LNCAP (cell line): ENCODE measurements around the gene RSPH1.

Source experiments
- TF ChIP-seq, protein P1 (sequence below): fragments of 450-650 bp; IDR thresholded peaks from 2 replicates; pipeline ENCODE4 v1.5.1; 2017; ENCODE audit warnings: mild to moderate bottlenecking

RSPH1 gene

DNA sequence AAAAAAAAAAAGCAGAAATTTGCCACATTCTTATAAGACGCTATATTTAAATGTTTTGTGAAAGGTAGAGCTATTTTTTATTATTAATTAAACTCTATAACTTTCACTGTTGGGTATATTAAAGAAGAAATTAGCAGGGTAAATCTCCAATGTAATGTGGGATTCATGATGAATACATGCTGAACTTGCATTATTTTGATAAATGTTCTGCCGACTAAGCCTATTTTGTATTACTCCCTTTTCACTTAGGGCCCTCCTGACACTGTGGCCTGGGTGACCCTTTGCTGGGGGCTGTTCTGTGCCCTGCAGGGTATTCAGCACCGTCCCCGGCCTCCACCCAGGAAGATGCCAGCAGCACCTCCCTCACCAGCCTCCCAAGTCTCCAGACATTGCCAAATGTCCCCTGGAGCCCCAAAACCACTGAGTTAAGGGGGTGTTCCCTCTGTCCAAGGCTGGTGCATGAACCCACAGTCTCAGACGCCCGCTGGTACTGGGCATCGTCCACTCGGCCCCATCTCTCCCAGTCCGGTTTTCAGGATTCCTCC, 22.5 kb downstream of the RSPH1 start:
- TF ChIP-seq, protein P1, sequence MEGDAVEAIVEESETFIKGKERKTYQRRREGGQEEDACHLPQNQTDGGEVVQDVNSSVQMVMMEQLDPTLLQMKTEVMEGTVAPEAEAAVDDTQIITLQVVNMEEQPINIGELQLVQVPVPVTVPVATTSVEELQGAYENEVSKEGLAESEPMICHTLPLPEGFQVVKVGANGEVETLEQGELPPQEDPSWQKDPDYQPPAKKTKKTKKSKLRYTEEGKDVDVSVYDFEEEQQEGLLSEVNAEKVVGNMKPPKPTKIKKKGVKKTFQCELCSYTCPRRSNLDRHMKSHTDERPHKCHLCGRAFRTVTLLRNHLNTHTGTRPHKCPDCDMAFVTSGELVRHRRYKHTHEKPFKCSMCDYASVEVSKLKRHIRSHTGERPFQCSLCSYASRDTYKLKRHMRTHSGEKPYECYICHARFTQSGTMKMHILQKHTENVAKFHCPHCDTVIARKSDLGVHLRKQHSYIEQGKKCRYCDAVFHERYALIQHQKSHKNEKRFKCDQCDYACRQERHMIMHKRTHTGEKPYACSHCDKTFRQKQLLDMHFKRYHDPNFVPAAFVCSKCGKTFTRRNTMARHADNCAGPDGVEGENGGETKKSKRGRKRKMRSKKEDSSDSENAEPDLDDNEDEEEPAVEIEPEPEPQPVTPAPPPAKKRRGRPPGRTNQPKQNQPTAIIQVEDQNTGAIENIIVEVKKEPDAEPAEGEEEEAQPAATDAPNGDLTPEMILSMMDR, result no peak

DNA sequence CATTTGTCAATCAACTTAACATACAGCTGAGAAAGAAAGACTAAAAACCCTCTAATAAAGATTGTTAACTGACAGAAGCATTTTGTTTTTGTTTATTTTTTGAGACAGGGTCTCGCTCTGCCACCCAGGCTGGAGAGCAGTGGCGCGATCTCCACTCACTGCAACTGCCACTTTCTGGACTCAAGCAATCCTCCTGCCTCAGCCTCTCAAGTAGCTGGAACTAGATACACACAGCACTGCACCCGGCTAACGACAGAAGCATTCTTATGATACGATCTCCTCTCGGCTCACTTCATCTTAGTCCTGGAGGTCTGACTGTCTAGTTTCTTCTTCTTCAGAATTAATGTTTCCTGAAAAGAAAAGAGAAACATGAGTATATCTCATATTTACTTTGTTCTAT, 23.5 kb downstream of the RSPH1 start:
- TF ChIP-seq, protein P1, result no peak

DNA sequence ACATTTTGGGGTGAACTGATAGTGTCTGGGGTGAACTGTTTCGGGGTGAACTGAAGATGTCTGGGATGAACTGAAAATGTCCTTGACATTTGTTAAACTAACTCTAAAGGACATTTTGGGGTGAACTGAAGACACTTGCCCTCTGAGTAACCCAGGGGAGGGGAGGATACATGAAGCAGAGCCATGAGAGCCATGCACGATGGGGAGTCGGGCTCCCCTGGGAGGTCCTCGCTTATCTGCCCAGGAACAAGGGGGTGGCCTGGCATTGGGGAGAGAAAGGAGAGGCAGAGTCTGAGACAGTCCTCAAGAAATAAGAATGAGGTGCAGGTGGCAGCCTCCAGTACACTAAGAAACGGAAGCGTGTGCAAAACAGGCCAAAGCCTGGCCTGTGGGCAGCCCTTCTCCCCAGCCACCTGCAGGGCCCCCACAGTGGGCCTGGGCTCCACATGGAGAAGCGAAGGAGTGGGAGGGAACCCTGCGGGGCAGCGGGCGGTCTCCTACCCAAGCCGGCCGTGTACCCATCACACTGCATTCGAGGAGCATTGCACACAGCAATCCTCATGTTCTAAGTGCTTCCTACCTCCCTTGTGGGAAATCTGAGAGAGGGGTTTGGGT, 24.2 kb downstream of the RSPH1 start:
- TF ChIP-seq, protein P1, result no peak

GRCh38 chr21:42471206-42471605, 24.8 kb downstream of the RSPH1 start:
- TF ChIP-seq, protein P1, result no peak

GRCh38 chr21:42469272-42469671, 26.8 kb downstream of the RSPH1 start:
- TF ChIP-seq, protein P1, result no peak

GRCh38 chr21:42468491-42469131, 27.4 kb downstream of the RSPH1 start:
- TF ChIP-seq, protein P1, result no peak

- TF ChIP-seq, protein P1, result peak; percentile 40; the same call in 1 of the 2 replicates
These were observed 28.7 kb downstream of the RSPH1 start for GRCh38 chr21:42467140-42467983.
